Activated naive CD8-positive, alpha-beta T cell treated with anti-CD3 and anti-CD28 coated beads, Interleukin-2, amount 50 U/mL, for 24 hours (primary cell): Measurements from ENCODE around the gene OR10G7.
"Not testable (repeated sequence)": the region's sequence is repeated elsewhere in the genome, so short reads cannot be mapped to it uniquely, and the experiment has no call there.

ENCODE experiments used
- ATAC-seq: fragments of 150-1000 bp; cut with Tn5 transposase; one replicate; pipeline ENCODE4 v1.10.0; 2021
- DNase-seq: peaks from one replicate; pipeline ENCODE4 v3.0.0; 2021
- H3K27ac Mint-ChIP-seq: one replicate; pipeline ENCODE4 v1.8.0; 2021; ENCODE audit warnings: mild to moderate bottlenecking, mixed read lengths
- H3K27me3 Mint-ChIP-seq: one replicate; pipeline ENCODE4 v1.8.0; 2021; ENCODE audit warnings: mixed read lengths
- H3K36me3 Mint-ChIP-seq: one replicate; pipeline ENCODE4 v1.8.0; 2021; ENCODE audit warnings: low read depth, mixed read lengths
- H3K4me1 Mint-ChIP-seq: one replicate; pipeline ENCODE4 v1.8.0; 2021; ENCODE audit warnings: mixed read lengths
- H3K4me3 Mint-ChIP-seq: one replicate; pipeline ENCODE4 v1.8.0; 2021; ENCODE audit warnings: mild to moderate bottlenecking, moderate library complexity, mixed read lengths
- H3K9me3 Mint-ChIP-seq: one replicate; pipeline ENCODE4 v1.8.0; 2021; ENCODE audit warnings: mixed read lengths

Gene OR10G7

DNA sequence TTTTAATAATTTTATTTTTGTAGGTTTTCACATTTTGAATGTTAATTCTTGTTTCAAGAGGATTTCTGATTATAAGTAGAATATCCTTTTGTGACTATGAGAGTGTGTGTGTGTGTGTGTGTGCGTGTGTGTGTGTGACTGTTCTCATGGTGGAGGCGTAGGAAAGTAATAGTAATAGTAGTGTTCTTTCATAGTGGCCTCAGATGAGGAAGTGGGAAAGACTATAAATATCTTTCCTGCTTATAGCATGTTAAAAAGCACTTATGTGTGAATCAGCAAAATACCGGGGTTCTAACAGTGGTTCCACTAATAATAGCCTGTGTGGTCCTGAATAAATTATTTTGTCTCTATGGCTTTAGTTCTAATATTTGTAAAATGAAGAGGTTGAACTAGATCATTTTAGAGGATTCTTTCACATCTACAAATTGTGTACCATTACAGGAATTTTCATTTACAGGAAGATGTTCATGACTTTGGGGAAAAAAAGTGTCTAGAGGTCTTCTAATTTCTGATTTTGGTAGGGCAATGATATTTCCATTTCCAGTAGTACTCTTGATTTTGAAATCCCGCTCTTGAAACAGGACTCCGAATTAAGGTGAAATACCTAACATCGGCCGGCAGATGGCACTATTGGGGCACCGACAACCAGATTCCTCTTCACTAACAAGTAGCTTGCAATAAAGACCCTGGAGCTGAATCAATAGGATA lies 29.9 kb upstream of the OR10G7 start:
- H3K4me1 Mint-ChIP-seq = peaks cover 28% of the 10 kb centered on the region
- peak overlapping the region; percentile 61 for H3K4me3 Mint-ChIP-seq
- H3K9me3 Mint-ChIP-seq = no peaks in the 10 kb centered on the region
- H3K27me3 Mint-ChIP-seq = peaks cover 44% of the 10 kb centered on the region
- H3K36me3 Mint-ChIP-seq = no peaks in the 10 kb centered on the region
- DNase-seq = peak; percentile 72
- peak; percentile 39 for ATAC-seq
- peak overlapping the region; percentile 84 for H3K27ac Mint-ChIP-seq

DNA sequence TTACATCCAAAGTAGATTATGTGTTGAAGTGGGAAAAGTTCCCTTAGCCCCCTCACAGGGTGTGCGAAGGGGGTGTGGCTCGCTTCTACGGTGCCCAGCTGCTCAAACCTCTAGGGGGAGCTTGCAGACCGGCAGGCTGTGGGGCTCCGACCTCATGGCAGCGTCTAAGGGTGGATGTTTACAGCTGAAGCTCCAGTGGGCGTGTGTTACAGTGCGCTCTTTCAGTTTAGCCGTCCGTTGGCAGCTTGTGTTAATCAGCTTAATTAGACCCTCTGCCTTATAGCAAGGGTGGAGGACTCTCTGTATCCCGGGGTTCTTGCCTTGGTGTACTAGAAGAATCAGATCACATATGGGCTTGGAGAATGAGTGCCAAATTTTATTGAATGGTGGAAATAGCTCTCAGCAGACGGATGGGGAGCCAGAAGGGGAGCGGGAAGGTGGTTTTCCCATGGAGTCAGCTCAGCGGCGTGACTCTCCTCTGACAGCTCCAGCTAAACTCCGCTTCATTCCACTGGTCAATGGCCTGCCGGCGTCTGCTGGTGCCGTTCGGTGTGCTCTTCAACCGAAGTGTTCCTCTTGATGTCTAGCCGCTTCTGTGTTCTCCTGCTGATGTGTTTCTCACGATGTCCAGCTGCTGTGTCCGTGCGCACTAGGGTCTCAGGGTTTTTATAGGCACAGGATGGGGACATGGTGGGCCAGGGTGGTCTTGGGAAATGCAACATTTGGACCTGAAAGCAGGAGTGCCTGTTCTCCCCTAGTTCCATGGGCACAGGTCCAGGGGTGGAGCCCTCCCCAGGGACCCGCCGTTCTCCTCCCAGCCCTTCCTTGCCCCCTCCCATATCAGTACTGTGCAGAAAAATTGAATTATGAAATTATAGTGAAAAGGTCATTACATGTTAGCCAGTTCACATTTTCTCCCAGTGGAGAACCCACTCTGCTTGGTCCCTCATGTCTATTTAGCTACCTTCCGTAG lies 28.6 kb upstream of the OR10G7 start:
- ATAC-seq (peak; percentile 87), DNase-seq (peak; percentile 55)
- Mint-ChIP-seq H3K4me3 (peak overlapping the region; percentile 45), H3K4me1 (peaks cover 28% of the 10 kb centered on the region), H3K9me3 (no peaks in the 10 kb centered on the region), H3K27ac (no peak overlapping the region), H3K36me3 (no peaks in the 10 kb centered on the region), H3K27me3 (peaks cover 49% of the 10 kb centered on the region)

- no peak for DNase-seq
- no peak for ATAC-seq
- Mint-ChIP-seq H3K27ac (peak overlapping the region; percentile 13), H3K27me3 (peaks cover 50% of the 10 kb centered on the region), H3K4me3 (no peak overlapping the region), H3K36me3 (no peaks in the 10 kb centered on the region), H3K9me3 (peaks cover under 1% of the 10 kb centered on the region), H3K4me1 (peaks cover 28% of the 10 kb centered on the region)
Observed at GRCh38 chr11:124068601-124069110, 27.5 kb upstream of the OR10G7 start.

GRCh38 chr11:124052966-124053365 lies 11.8 kb upstream of the OR10G7 start:
- no peaks in the 10 kb centered on the region for H3K36me3 Mint-ChIP-seq
- ATAC-seq (no peak), DNase-seq (no peak)
- H3K27ac Mint-ChIP-seq = no peak overlapping the region
- no peaks in the 10 kb centered on the region for H3K9me3 Mint-ChIP-seq
- no peak overlapping the region for H3K4me3 Mint-ChIP-seq
- H3K27me3 Mint-ChIP-seq = peaks cover 2% of the 10 kb centered on the region
- H3K4me1 Mint-ChIP-seq = no peaks in the 10 kb centered on the region

DNA sequence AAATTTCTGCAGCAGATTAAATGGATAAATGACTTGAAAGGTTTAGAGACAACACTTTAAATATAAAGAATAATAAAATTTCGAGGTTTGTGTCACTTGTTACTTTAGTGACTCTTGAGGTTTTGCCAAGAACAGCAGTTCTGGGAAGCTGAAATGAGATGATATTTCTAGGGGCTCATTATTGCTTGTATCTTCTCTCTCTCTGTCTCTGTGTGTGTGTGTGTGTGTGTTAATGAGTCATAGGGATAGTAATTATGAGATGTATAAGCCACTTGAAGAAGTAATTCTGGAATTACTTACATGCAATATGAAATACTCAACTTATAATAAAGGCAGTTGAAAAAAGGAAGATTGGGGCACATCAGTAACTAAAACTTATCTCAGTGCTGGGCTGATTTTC lies 9.6 kb upstream of the OR10G7 start:
- Mint-ChIP-seq H3K9me3 (no peaks in the 10 kb centered on the region), H3K4me3 (no peak overlapping the region), H3K36me3 (no peaks in the 10 kb centered on the region), H3K27ac (no peak overlapping the region), H3K27me3 (peaks cover 4% of the 10 kb centered on the region), H3K4me1 (no peaks in the 10 kb centered on the region)
- no peak for ATAC-seq
- DNase-seq = no peak

- Mint-ChIP-seq H3K4me3 (no peak overlapping the region), H3K27me3 (peaks cover 9% of the 10 kb centered on the region), H3K9me3 (no peaks in the 10 kb centered on the region), H3K36me3 (no peaks in the 10 kb centered on the region), H3K27ac (no peak overlapping the region), H3K4me1 (no peaks in the 10 kb centered on the region)
- ATAC-seq = no peak
- DNase-seq = no peak
Observed at GRCh38 chr11:124043420-124043819, 2.3 kb upstream of the OR10G7 start.

DNA sequence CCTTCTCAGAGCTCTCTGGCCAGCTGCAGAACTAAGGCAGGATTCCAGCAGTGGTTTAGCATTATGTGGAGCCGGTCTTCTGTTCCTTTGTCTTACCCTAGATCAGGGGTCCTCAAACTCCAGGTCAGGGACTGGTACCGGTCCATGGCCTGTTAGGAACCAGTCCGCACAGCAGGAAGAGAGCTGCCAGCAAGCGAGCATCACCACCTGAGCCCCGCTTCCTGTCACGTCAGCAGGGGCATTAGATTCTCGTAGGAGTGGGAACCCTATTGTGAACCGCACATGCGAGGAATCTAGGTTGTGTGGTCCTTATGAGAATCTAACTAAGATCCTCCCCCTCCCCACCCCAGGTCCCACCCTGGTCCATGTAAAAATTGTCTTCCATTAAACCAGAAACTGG lies 1.6 kb downstream of the OR10G7 start:
- DNase-seq (no peak), ATAC-seq (no peak)
- Mint-ChIP-seq H3K27me3 (peaks cover 20% of the 10 kb centered on the region), H3K4me1 (no peaks in the 10 kb centered on the region), H3K27ac (no peak overlapping the region), H3K4me3 (no peak overlapping the region), H3K36me3 (no peaks in the 10 kb centered on the region), H3K9me3 (no peaks in the 10 kb centered on the region)

GRCh38 chr11:124036666-124037065 lies 4.5 kb downstream of the OR10G7 start:
- Mint-ChIP-seq H3K9me3 (no peaks in the 10 kb centered on the region), H3K27me3 (peaks cover 18% of the 10 kb centered on the region), H3K4me3 (no peak overlapping the region), H3K36me3 (no peaks in the 10 kb centered on the region), H3K4me1 (no peaks in the 10 kb centered on the region), H3K27ac (no peak overlapping the region)
- no peak for DNase-seq
- no peak for ATAC-seq

DNA sequence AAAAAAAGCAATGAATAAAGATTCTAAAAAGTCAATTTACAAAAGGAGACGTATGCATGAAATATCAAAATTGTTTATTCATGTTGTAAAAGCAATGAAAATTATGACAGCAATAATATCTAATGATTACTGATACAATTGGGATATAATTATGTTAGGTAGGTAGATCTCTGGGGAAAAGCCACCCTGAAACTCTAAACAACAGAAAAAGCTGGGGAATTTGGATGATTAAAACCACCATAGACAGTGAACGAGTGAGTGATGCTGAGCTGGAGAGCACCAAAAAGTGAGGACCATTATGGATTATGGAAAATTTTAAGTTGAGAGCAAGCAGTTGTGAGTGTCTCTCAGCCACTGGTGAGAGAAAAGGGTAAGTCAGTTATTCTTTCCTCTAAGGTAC lies 14.6 kb downstream of the OR10G7 start, which contains the start of gene OR10G8:
Gene OR10G8, plus strand, starts transcription at position 301 of the 400 bp plus-strand sequence. CDS start 2,825 bp downstream, outside the sequence.
- H3K9me3 Mint-ChIP-seq = no peaks in the 10 kb centered on the region
- no peaks in the 10 kb centered on the region for H3K36me3 Mint-ChIP-seq
- DNase-seq (no peak), ATAC-seq (no peak)
- no peaks in the 10 kb centered on the region for H3K27me3 Mint-ChIP-seq
- no peak within 1 kb of the TSS for H3K4me3 Mint-ChIP-seq
- H3K4me1 Mint-ChIP-seq = no peaks in the 10 kb centered on the region
- no peak within 1 kb of the TSS for H3K27ac Mint-ChIP-seq

DNA sequence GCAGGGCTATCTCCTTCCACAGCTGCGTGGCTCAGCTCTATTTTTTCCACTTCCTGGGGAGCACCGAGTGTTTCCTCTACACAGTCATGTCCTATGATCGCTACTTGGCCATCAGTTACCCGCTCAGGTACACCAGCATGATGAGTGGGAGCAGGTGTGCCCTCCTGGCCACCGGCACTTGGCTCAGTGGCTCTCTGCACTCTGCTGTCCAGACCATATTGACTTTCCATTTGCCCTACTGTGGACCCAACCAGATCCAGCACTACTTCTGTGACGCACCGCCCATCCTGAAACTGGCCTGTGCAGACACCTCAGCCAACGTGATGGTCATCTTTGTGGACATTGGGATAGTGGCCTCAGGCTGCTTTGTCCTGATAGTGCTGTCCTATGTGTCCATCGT lies 25.3 kb downstream of the OR10G7 start:
- not testable (repeated sequence) for ATAC-seq, DNase-seq, H3K4me1 Mint-ChIP-seq, H3K4me3 Mint-ChIP-seq, H3K27me3 Mint-ChIP-seq, H3K36me3 Mint-ChIP-seq, H3K9me3 Mint-ChIP-seq, H3K27ac Mint-ChIP-seq

GRCh38 chr11:124012697-124013096 lies 28.4 kb downstream of the OR10G7 start, which contains the start of gene OR10G4:
OR10G4 (plus strand) TSS chr11:124012997; CDS start chr11:124015575, 2,578 bp downstream.
- H3K9me3 Mint-ChIP-seq = no peaks in the 10 kb centered on the region
- no peak within 1 kb of the TSS for H3K27ac Mint-ChIP-seq
- DNase-seq (no peak), ATAC-seq (no peak)
- H3K4me1 Mint-ChIP-seq = no peaks in the 10 kb centered on the region
- no peaks in the 10 kb centered on the region for H3K36me3 Mint-ChIP-seq
- H3K27me3 Mint-ChIP-seq = peaks cover 5% of the 10 kb centered on the region
- H3K4me3 Mint-ChIP-seq = no peak within 1 kb of the TSS

- ATAC-seq (no peak), DNase-seq (no peak)
- no peak within 1 kb of the TSS for H3K4me3 Mint-ChIP-seq
- H3K27me3 Mint-ChIP-seq = peaks cover 2% of the 10 kb centered on the region
- H3K9me3 Mint-ChIP-seq = no peaks in the 10 kb centered on the region
- no peaks in the 10 kb centered on the region for H3K4me1 Mint-ChIP-seq
- no peaks in the 10 kb centered on the region for H3K36me3 Mint-ChIP-seq
- no peak within 1 kb of the TSS for H3K27ac Mint-ChIP-seq
Observed at GRCh38 chr11:123995119-123995518, 46.0 kb downstream of the OR10G7 start, which contains the start of gene OR10G6. OR10G6 (minus strand) TSS chr11:123995161; CDS start chr11:123995161, 0 bp downstream.
